Measurements from ENCODE around the gene SLC25A43.
"Not testable (repeated sequence)": the region's sequence is repeated elsewhere in the genome, so short reads cannot be mapped to it uniquely, and the experiment has no call there.

The SLC25A43 gene

DNA sequence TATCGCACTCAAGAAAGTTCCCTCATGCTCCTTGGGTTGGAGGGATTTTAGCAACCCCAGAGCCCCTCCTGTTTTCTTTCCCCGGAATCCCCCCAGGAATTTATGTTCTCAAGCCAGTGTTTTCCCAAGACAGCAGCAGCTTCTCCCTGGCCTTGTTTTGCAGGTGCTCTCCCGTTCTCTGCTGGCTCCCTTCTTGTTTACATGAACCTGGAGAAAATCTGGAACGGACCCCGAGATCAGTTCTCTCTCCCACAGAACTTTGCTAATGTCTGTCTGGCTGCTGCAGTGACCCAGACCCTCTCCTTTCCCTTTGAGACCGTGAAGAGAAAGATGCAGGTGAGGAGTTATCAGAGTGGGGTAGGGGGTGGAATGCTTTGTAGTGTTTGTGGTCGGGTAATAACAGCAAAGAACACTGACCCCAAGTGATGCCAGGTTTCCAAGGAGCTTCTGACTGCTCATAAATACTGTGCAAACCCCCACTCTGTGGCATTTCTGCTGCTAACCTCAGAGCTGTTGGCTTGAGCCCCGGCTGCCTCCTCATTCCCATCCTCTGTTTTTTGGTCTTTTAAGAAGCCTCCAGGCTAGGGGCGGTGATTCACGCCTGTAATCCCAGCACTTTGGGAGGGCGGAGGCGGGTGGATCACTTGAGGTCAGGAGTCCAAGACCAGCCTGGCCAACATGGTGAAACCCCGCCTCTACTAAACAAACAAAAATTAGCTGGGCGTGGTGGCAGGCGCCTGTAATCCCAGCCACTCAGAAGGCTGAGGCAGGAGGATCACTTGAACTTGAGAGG lies 11.1 kb downstream of the SLC25A43 start:
- no peak for DNase-seq

DNA sequence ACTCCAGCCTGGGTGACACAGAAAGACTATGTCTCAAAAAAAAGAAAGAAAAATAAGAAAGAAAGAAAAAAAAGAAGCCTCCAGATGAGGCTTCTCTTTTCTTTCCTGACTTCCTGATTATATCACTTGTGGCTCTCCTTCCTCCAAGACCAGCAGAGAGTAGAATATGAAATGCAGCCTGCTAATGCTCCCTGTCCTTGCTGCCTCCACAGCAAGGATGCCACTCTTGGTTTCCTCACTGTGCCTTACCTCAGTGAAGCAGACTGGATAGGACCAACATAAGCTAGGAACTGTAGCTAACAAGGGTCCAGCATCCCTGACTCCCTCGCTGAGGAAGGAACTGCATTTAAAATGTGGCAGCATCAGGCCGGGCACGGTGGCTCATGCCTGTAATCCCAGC lies 11.7 kb downstream of the SLC25A43 start:
- DNase-seq: no peak

DNA sequence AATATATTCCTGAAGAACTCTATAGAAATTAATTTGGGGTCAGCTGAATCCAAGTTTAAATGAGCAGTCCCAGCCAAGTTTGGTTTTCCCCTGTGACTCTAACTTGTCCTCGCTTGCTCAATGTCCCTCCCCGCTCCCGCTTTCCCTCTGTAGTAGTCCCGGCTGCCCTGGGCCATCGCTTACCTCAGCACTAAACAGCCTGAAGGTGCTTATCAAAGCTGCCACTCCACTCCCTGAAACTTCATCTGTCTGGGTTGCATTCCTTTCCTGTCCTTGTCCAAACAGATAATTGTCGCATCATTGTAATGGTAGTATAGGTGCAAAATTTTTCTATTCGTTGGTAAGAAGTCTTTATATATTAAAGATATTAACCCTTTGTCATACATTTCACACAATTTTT lies 12.8 kb downstream of the SLC25A43 start:
- no peak for DNase-seq

DNA sequence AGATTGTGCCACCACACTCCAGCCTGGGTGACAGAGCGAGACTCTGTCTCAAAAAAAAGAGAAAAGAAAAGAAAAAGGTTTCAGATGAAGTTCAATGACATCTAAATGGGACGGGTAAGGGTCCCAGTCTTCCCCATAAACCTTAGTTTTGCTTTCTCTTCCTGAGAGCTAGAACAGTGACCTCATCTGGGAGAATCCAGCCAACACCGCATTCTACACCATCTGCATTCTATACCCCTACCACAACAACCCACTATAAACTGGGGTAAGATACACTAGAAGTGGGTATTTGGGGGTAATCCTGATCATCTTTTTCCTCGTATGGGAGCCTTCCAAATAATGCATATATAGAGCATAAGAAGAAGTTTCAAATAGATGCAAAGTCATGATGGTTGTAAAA lies 18.2 kb downstream of the SLC25A43 start:
- no peak for DNase-seq

DNA sequence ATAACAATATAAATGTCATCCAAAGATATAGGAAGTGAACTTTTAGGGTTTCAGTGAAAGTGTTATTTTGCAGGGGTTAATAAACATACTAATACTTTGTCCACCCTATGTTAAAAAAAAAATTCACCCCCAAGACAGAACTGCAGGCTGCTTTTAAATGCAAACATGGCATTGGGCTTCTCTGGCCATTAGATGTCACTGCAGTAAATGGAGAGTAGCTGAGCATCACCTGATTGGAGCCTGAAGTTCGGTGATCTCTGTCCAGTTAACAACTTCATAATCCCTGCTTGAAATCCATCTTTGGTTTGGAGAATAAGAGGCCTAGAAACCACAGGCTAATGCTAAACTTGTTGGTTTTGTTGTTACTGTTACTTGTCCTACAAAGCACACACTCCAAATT lies 18.7 kb downstream of the SLC25A43 start:
- no peak for DNase-seq

DNA sequence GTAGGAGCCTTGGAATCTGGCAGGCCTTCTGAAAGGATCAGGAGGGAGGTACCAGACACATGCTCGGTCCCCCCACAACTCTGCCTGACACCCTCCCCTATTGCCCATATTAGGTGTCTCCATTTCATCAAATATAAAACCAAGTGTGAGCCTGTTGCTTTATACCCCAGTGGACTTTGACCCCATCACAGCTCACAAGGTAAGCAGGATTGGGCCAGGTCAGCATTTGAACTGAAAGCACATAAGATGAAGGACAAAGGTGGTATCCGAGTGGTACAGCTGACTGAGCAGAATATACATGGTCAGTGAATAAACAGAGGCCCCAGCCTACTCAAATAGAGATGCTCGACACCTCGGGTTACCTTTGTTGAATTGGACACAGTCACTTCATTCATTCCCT lies 20.0 kb downstream of the SLC25A43 start:
- no peak for DNase-seq

DNA sequence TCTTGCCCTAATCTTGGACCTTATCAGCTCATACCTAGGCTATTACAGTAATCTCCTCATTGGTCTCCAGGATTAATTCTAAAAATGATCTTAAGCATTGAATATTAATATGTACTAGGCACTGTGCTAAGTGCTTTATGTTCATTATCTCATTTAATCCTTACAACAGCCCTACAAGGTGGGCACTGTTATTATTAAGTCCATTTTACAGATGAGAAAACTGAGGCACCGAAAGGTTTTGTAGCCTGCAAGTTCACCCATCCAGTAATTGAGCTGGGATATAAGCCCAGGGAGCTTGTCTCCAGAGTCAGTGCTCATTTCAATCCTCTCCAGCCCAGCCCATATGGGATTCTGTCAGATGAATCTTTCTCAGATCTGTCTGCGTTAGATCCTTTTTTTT lies 20.8 kb downstream of the SLC25A43 start:
- no peak for DNase-seq

DNA sequence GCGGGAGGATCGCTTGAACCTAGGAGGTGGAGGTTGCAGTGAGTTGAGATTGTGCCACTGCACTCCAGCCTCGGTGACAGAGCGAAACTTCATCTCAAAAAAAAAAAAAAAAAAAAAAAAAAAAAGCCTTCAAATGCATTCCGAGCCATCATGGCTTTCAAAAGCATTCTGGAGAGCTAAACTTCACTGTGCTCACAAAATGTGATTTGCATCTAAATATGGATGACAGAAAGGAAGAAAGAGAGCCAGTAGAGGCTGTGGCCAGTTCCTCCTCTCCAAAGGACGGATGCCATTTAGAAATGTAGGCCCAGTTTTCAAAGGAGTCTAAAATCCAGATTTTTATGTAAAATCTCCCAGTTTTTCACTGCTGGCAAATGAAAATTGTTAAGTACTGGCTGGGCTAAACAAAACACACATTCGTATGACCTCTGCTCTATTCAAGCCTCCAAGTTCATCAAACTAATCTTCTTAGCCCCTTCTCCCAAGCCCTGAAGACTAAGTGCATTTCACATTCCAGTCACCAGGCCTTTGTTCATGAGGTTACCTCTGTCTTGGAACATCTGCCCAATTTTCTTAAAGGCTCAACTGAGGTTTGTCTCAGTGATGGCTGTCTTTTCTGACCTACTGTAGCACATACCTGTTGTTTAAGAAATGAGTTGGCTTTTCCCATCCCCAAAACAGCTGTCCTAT lies 22.0 kb downstream of the SLC25A43 start:
- DNase-seq: no peak

DNA sequence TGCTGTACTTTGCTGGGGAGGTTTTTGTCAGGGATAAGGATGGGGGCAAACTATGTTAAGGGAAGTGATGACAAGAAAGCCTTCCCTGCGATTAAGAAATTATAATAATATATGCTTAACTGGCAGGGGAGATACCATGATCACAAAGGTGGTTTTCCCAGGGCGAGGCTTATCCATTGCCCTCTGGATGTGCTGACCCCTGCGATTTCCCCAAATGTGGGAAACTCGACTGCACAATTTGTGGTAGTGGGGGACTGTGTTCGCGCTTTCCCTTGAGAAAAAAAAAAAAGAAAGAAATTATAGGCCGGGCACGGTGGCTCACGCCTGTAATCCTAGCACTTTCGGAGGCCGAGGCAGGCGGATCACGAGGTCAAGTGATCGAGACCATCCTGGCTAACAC lies 24.5 kb downstream of the SLC25A43 start:
- no peak for DNase-seq

DNA sequence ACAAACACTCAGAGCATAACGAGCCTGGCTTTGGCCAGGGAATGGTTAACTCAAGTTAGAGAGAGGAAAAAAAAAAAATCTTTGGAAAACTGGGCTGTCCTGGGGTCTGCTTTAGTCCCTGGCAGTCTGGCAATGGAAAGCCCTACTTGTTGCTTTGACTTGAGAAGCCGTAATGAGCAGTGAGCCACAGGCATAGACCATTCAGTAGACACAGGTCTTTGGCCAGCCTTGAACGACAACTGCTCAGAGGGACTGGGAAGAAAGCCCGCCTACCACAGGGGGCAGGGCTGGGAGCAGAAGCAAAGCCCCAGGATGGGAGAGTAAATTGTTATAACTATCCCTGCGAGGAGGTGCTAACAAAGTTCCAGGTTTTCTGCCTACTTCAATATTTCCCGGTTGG lies 25.9 kb downstream of the SLC25A43 start:
- no peak for DNase-seq

DNA sequence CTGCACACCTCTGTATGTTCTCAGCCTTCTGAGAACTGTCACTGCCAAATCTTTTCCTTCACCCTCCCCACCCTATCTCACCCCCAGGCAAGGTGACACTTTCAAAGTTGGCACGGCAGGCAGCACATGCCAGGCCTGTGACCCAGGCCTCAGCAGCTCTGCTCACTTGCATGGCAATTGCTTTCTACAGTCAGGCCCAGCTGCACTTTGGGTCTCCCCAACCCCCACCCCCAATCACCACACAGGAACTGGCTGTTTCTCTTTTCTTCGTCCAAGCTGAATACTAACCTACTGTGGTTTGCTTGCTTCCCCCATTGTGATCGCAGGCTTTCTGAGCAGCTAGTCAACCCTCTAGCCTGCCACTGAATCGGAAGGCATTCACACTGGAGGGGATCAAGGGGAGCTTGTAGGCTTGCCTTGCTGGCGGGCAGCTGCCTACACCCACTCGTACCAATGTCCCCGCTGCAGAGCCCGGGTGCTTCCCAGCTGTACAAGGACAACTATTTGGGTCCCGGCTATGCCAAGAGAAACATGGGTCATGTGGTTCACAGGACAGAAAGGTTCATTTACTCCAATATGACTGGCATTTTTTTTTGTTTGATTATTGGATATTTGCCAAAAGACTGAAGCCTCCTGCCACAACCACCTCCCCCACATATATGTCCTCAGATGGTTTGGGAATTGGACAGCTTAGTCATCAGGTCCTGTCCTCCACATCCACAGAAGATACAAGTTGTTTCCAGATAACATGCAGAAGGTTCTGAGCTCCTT lies 28.1 kb downstream of the SLC25A43 start:
- DNase-seq: no peak

DNA sequence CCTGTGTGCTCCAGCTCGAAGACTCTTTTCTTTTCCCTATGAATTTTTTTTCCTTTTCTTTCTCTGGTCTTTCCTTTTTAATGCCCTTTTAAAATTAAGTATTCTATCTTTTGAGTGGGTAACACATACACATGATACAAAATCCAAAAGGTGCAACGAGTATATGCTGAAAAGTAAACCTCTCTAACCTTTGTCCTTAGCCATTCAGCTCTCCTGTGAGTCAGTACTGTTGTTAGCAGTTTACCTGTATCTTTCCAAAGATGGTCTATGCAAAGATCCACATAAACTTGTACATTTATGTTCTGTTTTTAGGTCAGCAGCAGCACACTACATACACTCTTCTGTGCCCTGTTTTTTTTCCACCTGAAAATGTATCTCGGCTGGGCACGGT lies 28.7 kb downstream of the SLC25A43 start:
- DNase-seq: no peak

DNA sequence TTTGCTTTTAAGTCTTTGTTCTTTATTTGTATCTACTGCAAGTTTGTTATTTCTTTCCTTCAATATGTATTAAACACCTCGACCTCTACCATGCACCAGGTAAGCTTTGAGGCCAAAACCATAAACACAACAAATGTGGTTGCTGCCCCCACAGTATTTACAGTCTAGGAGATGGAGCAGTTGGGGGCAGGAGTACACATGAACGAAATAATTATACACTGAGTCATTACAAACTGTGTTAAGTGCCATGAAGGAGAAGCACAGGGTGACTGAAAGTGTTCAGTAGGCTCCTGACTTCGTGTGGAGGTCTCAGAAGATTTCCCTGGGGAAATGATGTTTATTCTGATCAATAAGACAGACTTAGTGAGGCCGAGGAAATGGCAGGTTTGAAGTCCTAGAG lies 30.3 kb downstream of the SLC25A43 start:
- DNase-seq: no peak

DNA sequence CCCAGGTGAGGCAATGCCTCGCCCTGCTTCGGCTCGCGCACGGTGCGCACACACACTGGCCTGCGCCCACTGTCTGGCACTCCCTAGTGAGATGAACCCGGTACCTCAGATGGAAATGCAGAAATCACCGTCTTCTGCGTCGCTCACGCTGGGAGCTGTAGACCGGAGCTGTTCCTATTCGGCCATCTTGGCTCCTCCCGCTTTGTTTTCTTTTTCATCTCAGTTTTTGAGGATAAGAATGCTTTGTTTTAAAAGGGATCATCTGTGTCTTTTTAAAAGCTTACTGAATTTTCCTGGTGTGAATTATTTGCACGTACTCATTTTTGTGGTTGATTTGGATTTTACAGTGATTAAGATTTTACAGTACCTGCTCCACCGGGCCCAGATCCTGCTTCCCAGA lies 42.2 kb downstream of the SLC25A43 start:
- DNase-seq: not testable (repeated sequence)

DNA sequence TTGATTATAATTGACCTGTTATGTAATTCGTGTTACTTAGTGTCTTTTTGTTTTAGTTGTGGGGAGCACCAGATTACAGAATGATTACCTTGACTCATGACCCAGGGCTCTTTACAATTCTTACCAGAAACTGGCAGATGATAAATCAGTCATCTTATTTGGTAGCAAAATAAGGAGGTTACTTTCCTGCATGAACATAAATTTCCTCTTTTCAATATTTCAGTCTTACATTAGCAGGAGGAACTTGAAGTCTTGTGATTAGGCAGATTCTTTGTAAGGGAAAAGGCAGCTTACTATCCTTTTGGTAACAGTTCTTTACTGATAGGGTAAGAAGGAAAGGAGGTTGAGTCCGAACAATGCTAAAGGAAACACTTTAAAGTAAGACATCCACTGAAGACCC lies 43.1 kb downstream of the SLC25A43 start:
- no peak for DNase-seq

DNA sequence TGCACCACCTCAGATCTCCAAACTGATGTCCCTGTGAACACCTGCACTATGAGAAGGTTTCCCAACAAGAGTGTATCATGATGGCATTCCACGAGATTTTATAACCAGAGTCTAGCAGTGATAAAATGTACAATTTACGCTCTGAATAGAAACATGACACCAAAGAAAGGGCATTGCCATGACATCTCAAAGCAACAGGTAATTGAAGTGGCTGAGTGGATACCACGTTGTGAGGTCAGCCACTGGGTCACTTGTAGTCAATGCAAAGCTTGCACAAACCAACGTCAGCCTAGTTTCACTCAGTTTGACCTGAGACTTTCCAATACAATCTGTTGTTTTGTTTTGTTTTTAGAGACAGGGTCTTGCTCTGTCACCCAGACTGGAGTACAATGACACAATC lies 54.1 kb downstream of the SLC25A43 start:
- no peak for DNase-seq

DNA sequence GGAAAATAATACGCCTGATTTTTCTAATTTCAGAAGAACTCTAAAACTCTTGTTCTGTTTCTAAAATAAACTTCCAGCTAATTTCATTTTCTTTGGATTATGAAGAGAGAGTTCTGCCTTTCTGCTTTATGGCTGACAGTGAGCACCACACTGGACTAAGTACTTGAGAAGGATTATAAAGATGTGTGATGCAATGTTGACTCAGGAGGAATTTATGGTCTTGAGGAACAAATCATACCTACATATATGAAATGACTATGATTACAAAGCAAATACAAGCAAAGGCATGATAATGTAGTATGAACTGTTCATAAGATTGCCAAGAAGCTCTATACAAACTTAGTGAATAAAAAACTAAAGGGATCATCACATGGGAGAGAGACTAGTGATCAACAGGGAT lies 56.1 kb downstream of the SLC25A43 start:
- DNase-seq: no peak

DNA sequence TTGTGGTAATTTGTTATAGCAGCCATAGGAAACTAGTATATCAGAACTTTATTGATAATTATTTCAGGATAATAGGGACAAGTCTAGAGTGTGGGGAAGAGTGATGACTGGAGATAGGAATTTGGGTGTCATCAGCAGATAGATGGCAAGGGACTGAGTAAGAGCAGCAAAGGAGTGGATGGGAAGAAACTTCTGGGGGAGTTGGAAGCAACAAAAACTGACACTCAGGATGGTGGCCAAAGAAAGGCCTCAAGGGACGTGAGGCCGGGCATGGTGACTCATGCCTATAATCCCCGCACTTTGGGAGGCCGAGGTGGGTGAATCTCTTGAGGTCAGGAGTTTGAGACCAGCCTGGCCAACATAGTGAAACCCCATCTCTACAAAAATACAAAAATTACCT lies 60.0 kb downstream of the SLC25A43 start:
- DNase-seq: no peak

DNA sequence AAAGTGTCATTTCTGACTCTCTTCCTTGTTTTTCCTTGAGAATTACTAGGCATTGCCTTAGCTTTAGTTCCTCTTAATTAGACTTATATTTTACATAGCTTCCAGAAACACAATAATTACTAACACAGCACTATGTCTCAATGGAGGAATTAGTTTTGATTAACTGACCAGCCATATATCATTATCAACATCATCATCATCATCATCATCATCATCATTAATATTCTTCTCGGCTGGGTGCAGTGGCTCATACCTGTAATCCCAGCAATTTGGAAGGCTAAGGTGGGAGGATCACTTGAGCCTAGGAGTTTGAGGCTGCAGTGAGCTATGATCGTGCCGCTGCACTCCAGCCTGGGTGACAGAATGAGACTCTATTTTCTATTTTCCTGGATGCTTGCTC lies 66.4 kb downstream of the SLC25A43 start:
- no peak for DNase-seq

DNA sequence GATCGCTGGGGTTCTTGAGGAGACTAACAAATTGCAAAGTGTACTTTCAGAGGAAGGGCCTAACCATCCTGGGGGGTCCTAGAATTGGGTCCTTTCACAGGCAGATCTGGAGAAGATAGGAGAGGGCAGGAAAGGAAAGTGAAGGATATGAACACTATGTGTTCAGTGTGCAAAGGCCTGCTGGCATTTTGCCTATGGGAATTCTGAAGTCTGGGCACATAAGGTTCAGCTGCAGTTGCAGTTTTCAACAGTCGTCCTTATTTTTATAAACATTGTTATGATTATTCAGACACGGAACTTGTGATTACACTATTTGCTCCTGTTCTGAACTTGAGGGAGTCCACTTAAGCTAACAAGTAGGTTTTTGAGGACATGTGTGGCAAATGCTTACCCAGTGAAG lies 67.8 kb downstream of the SLC25A43 start:
- no peak for DNase-seq

DNA sequence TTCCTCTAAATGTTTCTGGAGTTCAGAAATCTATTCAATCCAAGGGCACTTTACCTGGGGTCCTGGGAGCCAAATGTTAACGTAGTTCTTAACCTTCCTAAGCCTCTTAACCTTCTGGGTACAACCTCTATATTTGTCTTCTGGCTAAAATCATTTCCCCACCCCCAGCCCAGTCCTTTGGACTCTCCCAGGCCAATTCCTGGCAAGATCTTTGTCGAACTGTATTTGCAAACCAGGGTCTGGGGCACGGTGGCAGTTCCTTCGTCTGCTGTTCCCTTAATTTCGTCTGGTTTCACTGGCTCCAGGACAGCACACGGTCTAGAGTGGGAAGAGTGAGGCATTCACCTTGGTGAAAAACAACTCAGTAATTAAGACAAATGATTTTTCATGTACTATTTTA lies 68.3 kb downstream of the SLC25A43 start:
- no peak for DNase-seq

DNA sequence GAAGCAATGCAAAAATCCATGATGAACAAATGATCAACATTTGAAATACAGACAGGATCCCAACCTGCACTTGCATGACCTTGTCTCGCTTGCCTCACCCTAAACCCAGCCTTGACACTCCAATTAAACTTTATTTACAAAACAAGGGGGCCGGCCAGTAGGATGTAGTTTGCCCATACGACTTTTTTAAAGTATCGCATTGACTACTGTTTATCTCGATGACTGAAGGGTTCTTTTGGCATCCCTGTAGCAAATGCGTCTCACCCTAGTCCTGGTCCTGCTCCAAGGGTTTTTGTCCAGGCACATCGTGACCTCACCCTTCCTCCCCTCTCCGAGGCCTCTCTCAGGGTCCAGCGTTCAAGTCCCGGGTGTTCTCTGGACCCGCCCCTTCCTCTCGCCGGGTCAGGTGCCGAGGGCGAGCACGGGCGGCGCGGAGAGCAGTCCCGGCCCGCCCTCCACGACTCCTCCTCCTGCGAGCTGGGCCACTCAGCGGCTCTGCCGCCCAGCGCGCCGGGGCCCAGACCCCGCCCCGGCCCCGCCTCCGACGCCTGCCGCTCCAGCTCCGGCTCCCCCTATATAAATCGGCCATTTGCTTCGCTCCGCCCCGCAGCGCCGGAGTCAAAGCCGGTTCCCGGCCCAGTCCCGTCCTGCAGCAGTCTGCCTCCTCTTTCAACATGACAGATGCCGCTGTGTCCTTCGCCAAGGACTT lies 68.9 kb downstream of the SLC25A43 start, which contains the start of gene SLC25A5:
SLC25A5 (plus strand) TSS at position 603 of the 709 bp plus-strand sequence; CDS start at position 675, 72 bp downstream.
- DNase-seq: peak; percentile 77

Measured in NCI-H526 treated with DMSO at 0.1 percent for 48 hours (cell line).